HFF-Myc (cell line): ENCODE results near the gene C19orf53.

Experiments
- DNase-seq: peaks from one replicate; pipeline ENCODE4 v3.0.0-alpha.2; 2011; ENCODE audit warnings: low read depth; ENCODE audit errors: extremely low read depth
- H3K4me3 ChIP-seq: replicated peaks from 2 replicates; pipeline ENCODE4 v1.5.1; 2011; ENCODE audit warnings: low read depth, mild to moderate bottlenecking, control low read depth, low read length
- TF ChIP-seq, protein P1 (sequence below): IDR thresholded peaks from 2 replicates; pipeline ENCODE4 v1.5.1; 2012; ENCODE audit warnings: mild to moderate bottlenecking, low read depth, low read length, control low read depth; ENCODE audit errors: missing control alignments

C19orf53 gene

GRCh38 chr19:13796301-13797057, 22.2 kb downstream of the C19orf53 start:
- DNase-seq = peak; percentile 85
- H3K4me3 ChIP-seq = peak overlapping the region; percentile 72
- TF ChIP-seq, protein P1, sequence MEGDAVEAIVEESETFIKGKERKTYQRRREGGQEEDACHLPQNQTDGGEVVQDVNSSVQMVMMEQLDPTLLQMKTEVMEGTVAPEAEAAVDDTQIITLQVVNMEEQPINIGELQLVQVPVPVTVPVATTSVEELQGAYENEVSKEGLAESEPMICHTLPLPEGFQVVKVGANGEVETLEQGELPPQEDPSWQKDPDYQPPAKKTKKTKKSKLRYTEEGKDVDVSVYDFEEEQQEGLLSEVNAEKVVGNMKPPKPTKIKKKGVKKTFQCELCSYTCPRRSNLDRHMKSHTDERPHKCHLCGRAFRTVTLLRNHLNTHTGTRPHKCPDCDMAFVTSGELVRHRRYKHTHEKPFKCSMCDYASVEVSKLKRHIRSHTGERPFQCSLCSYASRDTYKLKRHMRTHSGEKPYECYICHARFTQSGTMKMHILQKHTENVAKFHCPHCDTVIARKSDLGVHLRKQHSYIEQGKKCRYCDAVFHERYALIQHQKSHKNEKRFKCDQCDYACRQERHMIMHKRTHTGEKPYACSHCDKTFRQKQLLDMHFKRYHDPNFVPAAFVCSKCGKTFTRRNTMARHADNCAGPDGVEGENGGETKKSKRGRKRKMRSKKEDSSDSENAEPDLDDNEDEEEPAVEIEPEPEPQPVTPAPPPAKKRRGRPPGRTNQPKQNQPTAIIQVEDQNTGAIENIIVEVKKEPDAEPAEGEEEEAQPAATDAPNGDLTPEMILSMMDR = peak; percentile 39

GRCh38 chr19:13797058-13797440, 22.8 kb downstream of the C19orf53 start:
- TF ChIP-seq, protein P1 = no peak
- no peak for DNase-seq
- H3K4me3 ChIP-seq = peak overlapping the region; percentile 72

DNA sequence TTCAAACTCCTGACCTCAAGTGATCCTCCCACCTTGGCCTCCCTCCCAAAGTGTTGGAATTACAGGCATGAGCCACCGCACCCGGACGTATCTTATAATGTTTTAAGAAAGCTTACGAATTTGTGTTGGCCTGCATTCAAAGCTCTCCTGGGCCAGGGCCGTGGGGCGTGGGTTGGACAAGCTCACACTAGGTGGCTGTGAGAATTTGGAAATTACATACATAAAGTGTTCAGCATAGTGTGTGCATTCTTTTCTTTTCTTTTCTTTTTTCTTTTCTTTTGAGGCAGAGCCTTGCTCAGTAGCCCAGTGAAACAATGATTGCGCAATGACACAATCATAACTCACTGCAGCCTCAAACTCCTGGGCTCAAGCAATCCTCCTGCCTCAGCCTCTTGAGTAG, 23.6 kb downstream of the C19orf53 start:
- DNase-seq = no peak
- TF ChIP-seq, protein P1 = no peak
- no peak overlapping the region for H3K4me3 ChIP-seq

- no peak for DNase-seq
- H3K4me3 ChIP-seq = no peak overlapping the region
- TF ChIP-seq, protein P1 = no peak
Observed at GRCh38 chr19:13799669-13800068, 25.4 kb downstream of the C19orf53 start.

DNA sequence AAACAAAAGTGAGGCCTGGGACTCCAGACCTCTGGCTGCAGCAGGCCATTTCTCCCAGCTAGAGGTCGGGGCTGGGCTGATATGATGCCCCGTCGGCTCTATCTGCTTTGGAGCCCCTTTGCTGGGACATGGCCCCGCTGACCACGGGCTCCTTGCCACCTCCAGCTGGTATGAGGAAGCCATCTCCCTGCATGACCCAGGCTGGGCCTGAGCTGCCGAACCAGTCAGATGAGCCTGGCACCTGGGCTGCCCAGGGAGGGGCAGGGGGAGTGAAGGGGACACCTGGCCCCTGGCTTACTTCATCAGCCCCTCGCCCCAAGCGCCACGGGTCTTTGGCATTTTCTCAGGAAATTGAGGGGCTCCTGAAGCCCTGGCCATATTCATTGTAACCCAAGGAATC, 28.8 kb downstream of the C19orf53 start:
- TF ChIP-seq, protein P1 = no peak
- no peak for DNase-seq
- H3K4me3 ChIP-seq = no peak overlapping the region

DNA sequence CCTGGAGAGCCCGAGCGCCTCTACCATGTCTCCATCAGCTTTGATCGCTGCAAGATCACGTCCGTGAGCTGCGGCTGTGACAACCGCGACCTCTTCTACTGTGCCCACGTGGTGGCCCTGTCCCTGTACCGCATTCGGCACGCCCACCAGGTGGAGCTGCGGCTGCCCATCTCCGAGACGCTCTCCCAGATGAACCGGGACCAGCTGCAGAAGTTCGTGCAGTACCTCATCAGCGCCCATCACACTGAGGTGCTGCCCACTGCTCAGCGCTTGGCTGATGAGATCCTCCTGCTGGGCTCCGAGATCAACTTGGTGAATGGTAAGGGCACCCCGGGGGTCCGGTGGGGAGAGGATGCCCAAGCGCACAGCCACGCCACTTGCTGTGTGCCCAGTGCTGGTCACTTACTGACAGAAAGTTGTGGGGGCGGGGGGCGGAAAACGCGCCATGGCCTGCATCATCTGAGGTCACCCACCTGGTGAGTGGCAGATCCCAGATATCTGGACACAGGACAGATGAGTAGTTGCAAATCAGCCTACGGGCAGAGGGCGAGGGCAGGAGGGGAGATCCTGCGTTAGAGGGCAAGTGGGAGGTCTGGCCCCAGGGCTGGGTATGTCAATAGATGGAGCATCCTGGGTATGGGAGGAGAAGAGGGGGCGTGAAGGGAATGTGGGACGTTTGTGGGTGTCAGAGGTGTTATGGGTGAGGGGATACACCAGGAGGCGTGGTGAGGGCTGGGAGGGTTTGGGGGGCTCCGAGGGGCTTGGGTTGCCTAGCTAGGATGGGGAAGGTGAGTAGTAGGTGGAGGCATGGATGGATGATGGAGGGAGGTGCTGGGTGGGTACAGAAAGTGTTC, 30.8 kb downstream of the C19orf53 start:
- H3K4me3 ChIP-seq = no peak overlapping the region
- TF ChIP-seq, protein P1 = peak; percentile 23
- no peak for DNase-seq
